Activated CD8-positive, alpha-beta memory T cell treated with anti-CD3 and anti-CD28 coated beads for 1 hour (primary cell): ENCODE measurements around the gene EVA1A.

Experiments
- DNase-seq, 2 donors: peaks; one replicate each; pipeline ENCODE4 v3.0.0-alpha.2; 2020; ENCODE audit warnings: low read depth in 1 of 2; ENCODE audit errors: extremely low read depth in 1 of 2

The EVA1A gene

DNA sequence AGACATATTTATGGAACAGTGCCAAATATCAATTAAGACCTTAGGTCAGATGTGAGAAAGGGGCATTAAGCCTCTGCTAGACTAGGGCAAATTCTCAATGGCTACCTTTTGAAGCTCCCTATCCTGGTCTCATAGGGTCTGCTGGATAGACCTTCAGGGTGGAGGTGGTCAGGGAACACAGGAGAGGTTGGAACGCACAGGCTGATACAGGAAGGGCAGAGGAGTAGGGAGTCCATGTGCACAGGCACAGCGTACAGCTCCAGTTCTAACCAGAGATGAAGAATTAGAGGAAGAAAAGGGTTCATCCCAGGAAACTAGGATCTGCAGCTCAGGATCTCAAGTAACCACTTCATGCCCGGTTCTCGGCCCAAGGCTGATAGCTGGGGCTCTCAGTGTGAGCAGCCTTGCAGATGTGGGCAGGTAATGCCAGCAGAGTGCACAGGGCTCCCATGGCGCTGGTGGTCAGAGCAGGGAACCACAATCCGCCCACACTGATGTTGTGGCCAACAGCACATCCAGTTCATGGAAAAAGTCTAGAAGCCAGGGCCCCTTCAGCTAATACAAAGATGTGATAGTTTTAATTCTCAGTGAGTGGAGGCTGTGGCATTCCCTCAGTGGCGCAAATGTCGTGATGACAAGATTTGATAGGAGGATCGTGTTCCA, 3.4 kb upstream of the EVA1A start:
- no peak for DNase-seq

DNA sequence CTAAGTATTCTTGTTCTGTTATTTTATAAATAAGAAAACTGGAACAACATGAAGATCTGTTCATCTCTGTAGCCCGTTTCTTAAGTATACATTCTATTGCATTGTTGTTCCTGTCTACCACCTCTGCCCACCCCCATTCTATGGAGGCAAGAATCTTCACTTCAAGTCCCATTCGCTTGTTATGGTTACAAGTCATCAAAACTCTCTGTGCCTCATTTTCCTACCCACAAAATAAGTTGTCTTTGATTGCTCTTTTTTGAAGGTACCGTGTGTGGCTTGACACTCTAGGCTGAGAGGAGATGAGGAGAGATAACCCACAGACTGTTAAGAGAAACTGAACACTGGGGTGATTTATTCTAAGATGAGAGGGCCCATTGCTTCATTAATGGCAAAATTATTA, 2.9 kb upstream of the EVA1A start:
- DNase-seq: no peak

- no peak for DNase-seq
Measured at GRCh38 chr2:75562513-75562864, 1.8 kb upstream of the EVA1A start.

- no peak for DNase-seq
Measured at GRCh38 chr2:75561566-75562512, 1.1 kb upstream of the EVA1A start.

GRCh38 chr2:75560022-75560767, 544 bp downstream of the EVA1A start:
- DNase-seq: no peak

DNA sequence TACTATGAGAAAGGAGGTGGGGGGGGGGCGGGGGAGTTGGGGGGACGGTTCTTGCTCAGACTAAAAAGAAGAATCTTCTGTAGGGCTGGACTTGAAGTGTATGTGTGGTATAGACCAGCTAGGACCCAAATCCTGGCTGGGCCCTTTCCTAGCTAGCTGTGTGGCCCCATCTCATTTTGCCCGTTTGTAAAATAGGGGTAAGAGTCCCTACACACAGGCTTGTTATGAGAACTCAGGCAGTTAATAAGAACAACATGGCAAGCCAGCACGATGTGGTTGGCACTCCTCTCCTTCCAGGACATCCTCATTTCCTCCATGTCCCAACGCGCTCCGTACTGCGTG, 1.1 kb downstream of the EVA1A start:
- no peak for DNase-seq

DNA sequence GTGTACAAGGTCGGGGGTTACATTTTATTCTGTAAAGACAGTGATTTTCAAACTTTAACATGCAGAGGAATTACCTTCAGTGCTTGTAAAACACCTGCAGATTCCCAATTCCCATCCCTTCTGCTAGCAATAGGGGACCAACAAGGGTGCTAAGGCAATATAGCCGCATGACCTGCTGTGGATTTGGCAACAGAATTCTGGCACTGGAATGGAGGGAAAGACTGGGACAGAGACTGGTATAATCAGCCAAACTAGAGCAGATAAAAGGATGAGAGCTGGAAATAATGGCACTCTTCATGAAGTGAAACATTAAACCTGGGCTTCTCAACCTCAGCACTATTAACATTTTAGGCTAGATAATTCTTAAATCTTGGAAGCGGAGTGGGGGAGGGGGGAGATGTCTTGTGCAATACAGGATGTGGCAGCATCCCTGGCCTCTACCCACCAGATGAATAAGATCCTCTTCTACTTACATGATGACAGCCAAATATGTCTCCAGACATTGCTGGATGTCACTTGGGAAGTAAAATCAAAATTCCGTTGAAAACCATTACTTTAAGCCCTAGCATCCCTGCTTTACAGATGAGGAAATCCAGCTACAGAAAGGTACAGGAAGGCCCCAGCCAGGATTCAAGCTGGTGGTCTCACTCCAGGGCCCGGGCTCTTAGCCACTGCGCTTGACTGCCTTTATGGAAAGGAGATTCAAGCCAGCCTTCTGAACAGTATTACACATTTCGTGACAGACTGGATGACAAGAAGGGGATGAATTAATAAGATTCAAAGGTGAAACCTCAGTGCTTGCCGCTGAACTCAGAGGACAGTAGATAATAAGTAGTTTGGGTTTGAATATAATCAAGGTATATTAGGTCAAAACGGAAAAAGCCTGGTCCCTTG, 1.7 kb downstream of the EVA1A start:
- DNase-seq: no peak

GRCh38 chr2:75558136-75558535, 2.6 kb downstream of the EVA1A start:
- no peak for DNase-seq

GRCh38 chr2:75557474-75558133, 3.1 kb downstream of the EVA1A start:
- no peak for DNase-seq

GRCh38 chr2:75556679-75557366, 3.9 kb downstream of the EVA1A start:
- DNase-seq: no peak

GRCh38 chr2:75555701-75556100, 5.0 kb downstream of the EVA1A start:
- no peak for DNase-seq

DNA sequence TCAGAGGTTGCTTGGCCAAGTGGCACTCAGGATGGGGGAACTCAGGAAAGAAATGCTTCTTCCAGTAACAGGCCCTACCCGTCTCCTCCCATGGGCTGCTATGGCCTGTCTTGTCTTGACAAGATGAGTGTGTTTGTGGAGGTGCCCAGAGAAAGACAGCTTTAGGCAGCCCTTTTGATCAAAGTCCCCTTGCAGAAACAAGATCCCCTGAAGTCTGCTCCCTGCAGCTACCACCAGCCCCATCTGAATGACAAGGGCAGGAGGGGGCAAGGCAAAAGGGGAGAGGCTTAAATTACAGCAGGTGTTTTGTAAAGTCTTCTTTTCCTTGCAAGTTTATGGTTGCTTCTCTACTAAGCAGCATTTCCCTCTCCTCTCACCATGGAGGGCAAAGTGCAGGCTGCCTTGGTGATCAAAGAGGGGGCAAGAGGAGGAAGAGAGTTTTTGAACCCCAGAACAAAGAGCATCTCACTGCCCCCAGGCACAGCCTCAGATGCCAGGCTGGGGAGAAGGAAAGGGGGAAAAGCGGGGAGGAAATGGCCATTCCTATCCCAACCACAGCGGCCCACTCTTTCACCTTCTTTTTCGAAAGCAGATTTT, 6.7 kb downstream of the EVA1A start:
- DNase-seq: no peak

DNA sequence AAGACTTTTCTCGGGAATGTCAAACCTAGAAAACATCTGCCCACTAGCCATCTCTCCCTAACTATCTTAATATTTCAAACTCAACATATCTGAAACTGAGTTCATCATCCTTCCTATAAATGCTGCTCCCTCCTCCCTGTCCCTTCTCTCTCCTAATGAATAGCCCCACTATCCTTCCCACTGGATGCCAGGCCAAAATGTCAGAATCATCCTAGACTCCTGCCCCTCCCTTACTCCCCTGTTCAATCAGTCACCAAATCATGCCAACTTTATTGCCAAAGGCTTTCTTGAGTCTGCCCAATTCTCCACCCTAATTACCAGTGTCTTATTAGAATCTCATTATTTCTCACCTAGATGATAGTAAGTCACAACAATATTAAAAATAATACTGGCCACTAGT, 8.5 kb downstream of the EVA1A start:
- no peak for DNase-seq

GRCh38 chr2:75551434-75551833, 9.3 kb downstream of the EVA1A start:
- DNase-seq: no peak

- DNase-seq: no peak
Measured at GRCh38 chr2:75549401-75550253, 11.1 kb downstream of the EVA1A start.

DNA sequence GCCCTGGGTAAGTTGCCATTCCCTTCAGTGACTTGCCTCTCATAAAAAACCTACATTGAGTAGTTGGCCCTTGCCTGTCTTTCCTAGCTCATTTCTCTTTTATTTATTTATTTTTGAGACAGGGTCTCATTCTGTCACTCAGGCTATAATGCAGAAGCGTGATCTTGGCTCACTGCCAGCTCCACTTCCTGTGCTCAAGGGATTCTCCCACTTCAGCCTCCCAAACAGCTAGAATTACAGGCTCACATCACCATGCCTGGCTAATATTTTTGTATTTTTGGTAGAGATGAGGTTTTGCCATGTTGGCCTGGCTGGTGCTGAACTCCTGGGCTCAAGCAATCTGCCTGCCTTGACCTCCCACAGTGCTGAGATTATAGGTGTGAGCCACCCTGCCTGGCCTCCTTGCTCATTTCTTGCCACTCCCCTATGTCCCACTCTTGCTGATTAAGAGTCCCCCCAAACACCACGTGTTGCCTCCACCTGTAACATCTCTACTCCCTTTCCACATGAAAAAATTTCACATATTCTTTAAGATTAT, 12.6 kb downstream of the EVA1A start:
- DNase-seq: no peak

GRCh38 chr2:75547345-75548035, 13.2 kb downstream of the EVA1A start:
- DNase-seq: no peak
